Fibroblast of lung (primary cell): Measurements from ENCODE around the gene COL4A3. TPM values are rescaled to one million over a fixed set of nuclear protein-coding genes. Genes with fewer than 3 reads are reported as not detected.
A peak's percentile ranks its signal among the peaks of the same experiment; 100 is the strongest.

ENCODE experiments used
- DNase-seq, 2 donors: peaks; one replicate each; pipeline versions ENCODE4 v3.0.0 to v3.0.0-alpha.2; 2010; ENCODE audit warnings: low read depth in 2 of 2
- H2AFZ ChIP-seq: 2 replicates; pipeline ENCODE4 v1.5.1; 2012; ENCODE audit warnings: low read length, control low read depth, inconsistent platforms
- H3K27ac ChIP-seq: 2 replicates; pipeline ENCODE4 v1.5.1; 2011; ENCODE audit warnings: low read length, control low read depth; ENCODE audit not compliant: insufficient read depth
- H3K27me3 ChIP-seq: 2 replicates; pipeline ENCODE4 v1.5.1; 2011; ENCODE audit warnings: mild to moderate bottlenecking, low read length; ENCODE audit not compliant: control insufficient read depth, insufficient read depth
- H3K36me3 ChIP-seq: 2 replicates; pipeline ENCODE4 v1.5.1; 2011; ENCODE audit warnings: low read length; ENCODE audit not compliant: control insufficient read depth, insufficient read depth
- H3K4me1 ChIP-seq: 2 replicates; pipeline ENCODE4 v1.5.1; 2011; ENCODE audit warnings: low read length; ENCODE audit not compliant: control insufficient read depth, insufficient read depth; ENCODE audit errors: extremely low read depth
- H3K4me2 ChIP-seq: 2 replicates; pipeline ENCODE4 v1.5.1; 2011; ENCODE audit warnings: low read length, control low read depth; ENCODE audit not compliant: insufficient read depth; ENCODE audit errors: extremely low read depth
- H3K4me3 ChIP-seq, 4 experiments: fragments of 200-600 bp in 1 of 4; sonication (generic) in 1 of 4; replicated peaks in 1 of 4; 2 replicates each; pipeline ENCODE4 v1.5.1; 2011 to 2016; ENCODE audit warnings: low read length in 4 of 4, low read depth in 3 of 4, mild to moderate bottlenecking in 3 of 4, control low read depth in 2 of 4, inconsistent platforms in 1 of 4, mixed read lengths in 1 of 4; ENCODE audit not compliant: insufficient read depth in 1 of 4; ENCODE audit errors: control extremely low read depth in 1 of 4
- H3K79me2 ChIP-seq: 2 replicates; pipeline ENCODE4 v1.5.1; 2012; ENCODE audit warnings: mild to moderate bottlenecking, low read length, inconsistent platforms; ENCODE audit not compliant: control insufficient read depth, insufficient read depth
- H3K9ac ChIP-seq: 2 replicates; pipeline ENCODE4 v1.5.1; 2011; ENCODE audit warnings: mild to moderate bottlenecking, low read length, control low read depth; ENCODE audit not compliant: insufficient read depth
- H3K9me3 ChIP-seq: 2 replicates; pipeline ENCODE4 v1.5.1; 2012; ENCODE audit warnings: low read depth, low read length; ENCODE audit not compliant: control insufficient read depth, insufficient read depth
- H4K20me1 ChIP-seq: 2 replicates; pipeline ENCODE4 v1.5.1; 2011; ENCODE audit warnings: low read length; ENCODE audit not compliant: control insufficient read depth, insufficient read depth; ENCODE audit errors: extremely low read depth
- CTCF ChIP-seq, 2 donors: IDR thresholded peaks in 1 of 2; conservative IDR thresholded peaks in 1 of 2; 1 replicate in 1 of 2; 2 replicates in 1 of 2; pipeline ENCODE4 v1.5.1; 2011 to 2012; ENCODE audit warnings: low read length in 2 of 2, control low read depth in 1 of 2, inconsistent platforms in 1 of 2, low read depth in 1 of 2, mild to moderate bottlenecking in 1 of 2
- EZH2 ChIP-seq: IDR thresholded peaks from 2 replicates; pipeline ENCODE4 v1.5.1; 2012; ENCODE audit warnings: low read length, control low read depth, mild to moderate bottlenecking; ENCODE audit errors: missing control alignments
- polyA minus RNA-seq: library from RNA; depleted of rRNA, polyadenylated mRNA; stranded (reverse); fragments of >200 nt; gene quantifications from 2 replicates; pipeline ENCODE4 v1.2.3, GENCODE V29; 2011; ENCODE audit warnings: low replicate concordance
- polyA plus RNA-seq, 2 donors: library from polyadenylated mRNA; depleted of rRNA in 1 of 2; stranded (reverse) in 1 of 2; unstranded in 1 of 2; fragments of >200 nt; gene quantifications; 2 replicates each; pipeline ENCODE4 v1.2.1, GENCODE V29; 2011 to 2012; ENCODE audit warnings: missing spikeins in 1 of 2
- total RNA-seq: library from RNA; depleted of rRNA; stranded (reverse); fragments of >200 nt; gene quantifications from 2 replicates; pipeline ENCODE4 v1.2.1, GENCODE V29; 2014

Gene COL4A3
- total RNA-seq (0.26 and 0.33 TPM in 2 replicates), polyA plus RNA-seq (0.05 and 0.12 TPM in 2 replicates), polyA minus RNA-seq (not detected in 2 replicates)
- 0.16 TPM in 1 of 2 replicates, not detected in the other for polyA plus RNA-seq (2012)

- TF ChIP-seq CTCF (conservative IDR thresholded peaks at IDR 0.05 in 1 of 2, IDR thresholded peaks at IDR 0.05 in 1 of 2; ENCODE audit: low read depth in 1 of 2, low read length in 2 of 2) (no peak), EZH2 (no peak)
- H3K27ac ChIP-seq, result no peak within 1 kb of the TSS
- H3K9me3 ChIP-seq, result no peaks in the 10 kb centered on the region
- no peaks in the 10 kb centered on the region for H3K36me3 ChIP-seq
- H3K27me3 ChIP-seq, result peaks cover 13% of the 10 kb centered on the region
- H3K9ac ChIP-seq, result no peak within 1 kb of the TSS
- no peak within 1 kb of the TSS for H2AFZ ChIP-seq
- peak in 1 of 2 donors; percentile 14 for DNase-seq
- H4K20me1 ChIP-seq, result no peaks in the 10 kb centered on the region
- H3K79me2 ChIP-seq, result no peaks in the 10 kb centered on the region
- peak within 1 kb of the TSS; percentile 23 to 52 (median 34) for H3K4me3 ChIP-seq
- H3K4me1 ChIP-seq, result no peaks in the 10 kb centered on the region
- H3K4me2 ChIP-seq, result peak within 1 kb of the TSS; percentile 68
Observed at GRCh38 chr2:227163998-227164762, at the start of gene COL4A3, which contains the start of gene COL4A4. COL4A3 (plus strand) TSS chr2:227164624; CDS start chr2:227164727, 103 bp downstream. COL4A4 (minus strand) TSS chr2:227164205; CDS start chr2:227147483, 16,722 bp downstream.

- H3K9ac ChIP-seq, result peak overlapping the region; percentile 13
- no peak overlapping the region for H3K27ac ChIP-seq
- DNase-seq, result peak in 1 of 2 donors; percentile 85
- no peaks in the 10 kb centered on the region for H3K4me1 ChIP-seq
- H4K20me1 ChIP-seq, result no peaks in the 10 kb centered on the region
- no peak for TF ChIP-seq CTCF (conservative IDR thresholded peaks at IDR 0.05 in 1 of 2, IDR thresholded peaks at IDR 0.05 in 1 of 2; ENCODE audit: low read depth in 1 of 2, low read length in 2 of 2)
- TF ChIP-seq EZH2, result no peak
- no peaks in the 10 kb centered on the region for H3K27me3 ChIP-seq
- no peak overlapping the region for H2AFZ ChIP-seq
- no peaks in the 10 kb centered on the region for H3K79me2 ChIP-seq
- no peaks in the 10 kb centered on the region for H3K9me3 ChIP-seq
- H3K36me3 ChIP-seq, result no peaks in the 10 kb centered on the region
- no peak overlapping the region for H3K4me3 ChIP-seq
- no peak overlapping the region for H3K4me2 ChIP-seq
Observed at GRCh38 chr2:227115761-227116160, 48.7 kb upstream of the COL4A3 start.

GRCh38 chr2:227117027-227117426 is 47.4 kb upstream of the COL4A3 start:
- no peaks in the 10 kb centered on the region for H3K79me2 ChIP-seq
- no peak overlapping the region for H3K4me3 ChIP-seq
- no peak overlapping the region for H3K27ac ChIP-seq
- H3K9ac ChIP-seq, result no peak overlapping the region
- no peak overlapping the region for H2AFZ ChIP-seq
- no peaks in the 10 kb centered on the region for H3K9me3 ChIP-seq
- no peak for TF ChIP-seq EZH2
- no peak for TF ChIP-seq CTCF (conservative IDR thresholded peaks at IDR 0.05 in 1 of 2, IDR thresholded peaks at IDR 0.05 in 1 of 2; ENCODE audit: low read depth in 1 of 2, low read length in 2 of 2)
- H3K36me3 ChIP-seq, result no peaks in the 10 kb centered on the region
- DNase-seq, result no peak
- H3K4me1 ChIP-seq, result no peaks in the 10 kb centered on the region
- no peaks in the 10 kb centered on the region for H4K20me1 ChIP-seq
- no peaks in the 10 kb centered on the region for H3K27me3 ChIP-seq
- no peak overlapping the region for H3K4me2 ChIP-seq
